Measurements from ENCODE around the gene CTNNA2. TPM values are rescaled to one million over a fixed set of nuclear protein-coding genes. Genes with fewer than 3 reads are reported as not detected.

CTNNA2 gene
- polyA plus RNA-seq, 1 of the 3 experiments (the other 2 are of a cell fraction) = 0.30 TPM

DNA sequence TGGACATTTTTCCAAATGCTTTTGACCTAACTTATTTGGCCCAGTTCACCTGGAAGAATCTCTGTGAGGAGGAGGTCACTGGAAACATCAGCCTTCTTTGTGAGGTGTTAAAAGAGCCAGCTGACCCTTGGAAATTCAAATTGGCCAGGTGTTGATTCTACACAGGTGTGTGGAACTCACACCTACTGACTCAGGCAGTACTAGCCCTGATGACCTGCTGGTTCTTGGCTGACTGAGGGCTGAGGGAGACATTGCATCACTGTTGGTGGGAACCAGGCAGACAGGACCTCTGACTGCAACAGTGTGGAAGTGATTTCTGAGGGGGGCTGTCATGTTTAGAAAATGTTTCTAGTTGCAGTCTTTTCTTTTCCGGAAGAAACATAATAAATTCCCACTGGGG lies 1033.9 kb downstream of the CTNNA2 start:
- Histone ChIP-seq H4K20me1 (ENCODE audit: insufficient read depth) (no peaks in the 10 kb centered on the region), H3K4me1 (ENCODE audit: control insufficient read depth in 1 of 2, insufficient read depth in 2 of 2, low read depth in 1 of 2, low read length in 1 of 2) (no peaks in the 10 kb centered on the region), H3K4me3 (ENCODE audit: low read depth in 2 of 2, low read length in 1 of 2) (no peak overlapping the region), H3K79me2 (ENCODE audit: insufficient read depth) (no peaks in the 10 kb centered on the region), H2AFZ (ENCODE audit: low read depth) (no peak overlapping the region), H3K9ac (no peak overlapping the region), H3K9me2 (no peaks in the 10 kb centered on the region), H3K9me3 (no peaks in the 10 kb centered on the region), H3K27me3 (ENCODE audit: insufficient read depth) (no peaks in the 10 kb centered on the region), H3K27ac (ENCODE audit: low read depth in 2 of 2, low read length in 1 of 2) (no peak overlapping the region), H3K36me3 (replicated peaks in 1 of 2; ENCODE audit: control insufficient read depth in 1 of 2, insufficient read depth in 2 of 2, low read length in 1 of 2) (no peaks in the 10 kb centered on the region), H3F3A (replicated peaks; ENCODE audit: insufficient read depth) (no peaks in the 10 kb centered on the region), H3K4me2 (no peak overlapping the region)
- 50% methylated on average over 1 of the region's 1 CpG for WGBS (ENCODE audit: low lambda C conversion rate)
- TF ChIP-seq EZH2phosphoT487 (IDR thresholded peaks at IDR 0.05; ENCODE audit: borderline replicate concordance, low read depth) = no peak
- TF ChIP-seq TAF1 (IDR thresholded peaks at IDR 0.05; ENCODE audit: borderline replicate concordance, low read depth, low read length) = no peak
- no peak for TF ChIP-seq ZBTB33 (IDR thresholded peaks at IDR 0.05; ENCODE audit: borderline replicate concordance, low read depth)
- no peak for TF ChIP-seq RCOR1 (IDR thresholded peaks at IDR 0.05; ENCODE audit: low read length)
- TF ChIP-seq, protein P1, sequence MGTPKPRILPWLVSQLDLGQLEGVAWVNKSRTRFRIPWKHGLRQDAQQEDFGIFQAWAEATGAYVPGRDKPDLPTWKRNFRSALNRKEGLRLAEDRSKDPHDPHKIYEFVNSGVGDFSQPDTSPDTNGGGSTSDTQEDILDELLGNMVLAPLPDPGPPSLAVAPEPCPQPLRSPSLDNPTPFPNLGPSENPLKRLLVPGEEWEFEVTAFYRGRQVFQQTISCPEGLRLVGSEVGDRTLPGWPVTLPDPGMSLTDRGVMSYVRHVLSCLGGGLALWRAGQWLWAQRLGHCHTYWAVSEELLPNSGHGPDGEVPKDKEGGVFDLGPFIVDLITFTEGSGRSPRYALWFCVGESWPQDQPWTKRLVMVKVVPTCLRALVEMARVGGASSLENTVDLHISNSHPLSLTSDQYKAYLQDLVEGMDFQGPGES (IDR thresholded peaks at IDR 0.05; ENCODE audit: low read depth, low read length) = no peak
- no peak for TF ChIP-seq YY1 (IDR thresholded peaks at IDR 0.05; ENCODE audit: low read depth)
- no peak for TF ChIP-seq FOXM1 (IDR thresholded peaks at IDR 0.05; ENCODE audit: low read depth)
- no peak for TF ChIP-seq MEF2A (IDR thresholded peaks at IDR 0.05; ENCODE audit: borderline replicate concordance, low read depth)
- no peak for TF ChIP-seq FOSL2 (IDR thresholded peaks at IDR 0.05; ENCODE audit: borderline replicate concordance, low read depth)
- no peak for TF ChIP-seq TEAD4 (IDR thresholded peaks at IDR 0.05; ENCODE audit: borderline replicate concordance, insufficient read depth)
- no peak for TF ChIP-seq RXRA (IDR thresholded peaks at IDR 0.05; ENCODE audit: borderline replicate concordance, low read depth)
- TF ChIP-seq, protein P2, sequence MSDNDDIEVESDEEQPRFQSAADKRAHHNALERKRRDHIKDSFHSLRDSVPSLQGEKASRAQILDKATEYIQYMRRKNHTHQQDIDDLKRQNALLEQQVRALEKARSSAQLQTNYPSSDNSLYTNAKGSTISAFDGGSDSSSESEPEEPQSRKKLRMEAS (IDR thresholded peaks at IDR 0.05; ENCODE audit: low read depth) = no peak
- TF ChIP-seq RAD21 (IDR thresholded peaks at IDR 0.05; ENCODE audit: low read length) = no peak
- no peak for TF ChIP-seq EP300 (IDR thresholded peaks at IDR 0.05; ENCODE audit: borderline replicate concordance in 1 of 2, low read depth in 1 of 2, low read length in 1 of 2)
- no peak for TF ChIP-seq RFX5 (IDR thresholded peaks at IDR 0.05; ENCODE audit: low read length)
- no peak for TF ChIP-seq ELF1 (IDR thresholded peaks at IDR 0.05)
- no peak for TF ChIP-seq MXI1 (IDR thresholded peaks at IDR 0.05; ENCODE audit: low read depth, low read length)
- TF ChIP-seq, protein P3, sequence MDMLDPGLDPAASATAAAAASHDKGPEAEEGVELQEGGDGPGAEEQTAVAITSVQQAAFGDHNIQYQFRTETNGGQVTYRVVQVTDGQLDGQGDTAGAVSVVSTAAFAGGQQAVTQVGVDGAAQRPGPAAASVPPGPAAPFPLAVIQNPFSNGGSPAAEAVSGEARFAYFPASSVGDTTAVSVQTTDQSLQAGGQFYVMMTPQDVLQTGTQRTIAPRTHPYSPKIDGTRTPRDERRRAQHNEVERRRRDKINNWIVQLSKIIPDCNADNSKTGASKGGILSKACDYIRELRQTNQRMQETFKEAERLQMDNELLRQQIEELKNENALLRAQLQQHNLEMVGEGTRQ (IDR thresholded peaks at IDR 0.05; ENCODE audit: borderline replicate concordance, low read depth, low read length) = no peak
- TF ChIP-seq SIN3A (IDR thresholded peaks at IDR 0.05; ENCODE audit: borderline replicate concordance, low read depth, low read length) = no peak
- DNase-seq = no peak
- ChIA-PET CTCF (no interaction called here), POLR2A (no interaction called here)

Data from SK-N-SH (cell line).